ENCODE measurements around the gene C6orf47.

The C6orf47 gene

GRCh38 chr6:31687860-31688693, 27.5 kb upstream of the C6orf47 start:
- H3K36me3 ChIP-seq (ENCODE audit: insufficient read depth, low read length): peaks cover 4% of the 10 kb centered on the region; the same call in 1 of the 2 replicates
- H3K4me3 ChIP-seq (ENCODE audit: low read depth, low read length): no peak overlapping the region
- no peak overlapping the region for H2AFZ ChIP-seq (ENCODE audit: low read length, unreplicated experiment)
- no peaks in the 10 kb centered on the region for H3K4me1 ChIP-seq (ENCODE audit: control insufficient read depth, insufficient read depth, low read length, unreplicated experiment)
- H3K27me3 ChIP-seq (ENCODE audit: insufficient read depth, low read length): no peaks in the 10 kb centered on the region
- H3K79me2 ChIP-seq (ENCODE audit: control insufficient read depth, insufficient read depth, low read length, unreplicated experiment): no peaks in the 10 kb centered on the region
- no peak overlapping the region for H3K27ac ChIP-seq (ENCODE audit: low read depth, low read length)

GRCh38 chr6:31687321-31687720, 26.7 kb upstream of the C6orf47 start:
- Histone ChIP-seq H3K36me3 (ENCODE audit: insufficient read depth, low read length) (no peaks in the 10 kb centered on the region; the same call in 1 of the 2 replicates), H2AFZ (ENCODE audit: low read length, unreplicated experiment) (no peak overlapping the region), H3K27me3 (ENCODE audit: insufficient read depth, low read length) (no peaks in the 10 kb centered on the region), H3K4me3 (ENCODE audit: low read depth, low read length) (no peak overlapping the region), H3K27ac (ENCODE audit: low read depth, low read length) (no peak overlapping the region), H3K79me2 (ENCODE audit: control insufficient read depth, insufficient read depth, low read length, unreplicated experiment) (no peaks in the 10 kb centered on the region), H3K4me1 (ENCODE audit: control insufficient read depth, insufficient read depth, low read length, unreplicated experiment) (no peaks in the 10 kb centered on the region)

DNA sequence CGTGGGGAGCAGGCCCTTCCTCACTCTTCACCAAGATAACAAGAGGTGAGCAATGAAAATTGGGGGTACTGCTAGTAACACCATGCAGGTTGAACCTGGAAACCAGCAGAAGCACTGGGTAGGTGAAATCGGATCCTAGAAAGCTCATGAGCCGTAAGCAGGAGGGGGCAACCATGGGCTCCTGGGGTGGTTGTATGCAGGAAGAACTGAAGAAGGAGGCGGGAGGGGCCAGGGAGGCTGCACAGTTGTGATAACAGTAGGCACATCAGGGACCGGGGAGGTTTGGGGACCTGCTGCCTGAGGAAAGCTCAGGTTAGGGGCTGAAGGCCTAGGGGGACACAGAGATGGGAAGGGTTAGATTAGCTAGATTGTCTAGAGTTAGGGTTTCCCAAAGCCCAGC, 25.9 kb upstream of the C6orf47 start:
- Histone ChIP-seq H3K27me3 (ENCODE audit: insufficient read depth, low read length) (no peaks in the 10 kb centered on the region), H2AFZ (ENCODE audit: low read length, unreplicated experiment) (no peak overlapping the region), H3K4me1 (ENCODE audit: control insufficient read depth, insufficient read depth, low read length, unreplicated experiment) (peaks cover 1% of the 10 kb centered on the region), H3K79me2 (ENCODE audit: control insufficient read depth, insufficient read depth, low read length, unreplicated experiment) (no peaks in the 10 kb centered on the region), H3K27ac (ENCODE audit: low read depth, low read length) (no peak overlapping the region), H3K36me3 (ENCODE audit: insufficient read depth, low read length) (no peaks in the 10 kb centered on the region; the same call in 1 of the 2 replicates), H3K4me3 (ENCODE audit: low read depth, low read length) (no peak overlapping the region)

DNA sequence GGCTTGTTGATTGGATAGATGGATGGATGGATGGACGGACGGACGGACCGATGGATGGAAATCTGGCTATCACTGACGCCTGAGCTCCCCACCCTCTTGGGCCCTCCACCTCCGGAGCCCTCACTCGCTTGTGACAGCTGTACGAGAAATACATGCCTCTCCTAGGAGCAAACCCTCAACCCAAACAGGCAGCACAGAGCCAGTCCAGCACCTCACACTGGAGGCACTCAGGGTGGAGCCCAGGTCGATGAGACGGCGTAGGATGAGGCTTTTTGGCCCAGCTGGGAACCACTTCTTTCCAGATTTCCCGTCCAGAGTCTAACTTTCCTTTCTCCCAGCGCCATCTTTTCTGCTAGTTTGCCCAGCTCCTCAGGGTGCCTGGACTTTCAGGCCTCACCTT, 23.0 kb upstream of the C6orf47 start:
- Histone ChIP-seq H3K4me3 (ENCODE audit: low read depth, low read length) (no peak overlapping the region), H3K4me1 (ENCODE audit: control insufficient read depth, insufficient read depth, low read length, unreplicated experiment) (peaks cover 8% of the 10 kb centered on the region), H3K27ac (ENCODE audit: low read depth, low read length) (no peak overlapping the region), H3K79me2 (ENCODE audit: control insufficient read depth, insufficient read depth, low read length, unreplicated experiment) (no peaks in the 10 kb centered on the region), H3K36me3 (ENCODE audit: insufficient read depth, low read length) (no peaks in the 10 kb centered on the region; the same call in 1 of the 2 replicates), H3K27me3 (ENCODE audit: insufficient read depth, low read length) (no peaks in the 10 kb centered on the region), H2AFZ (ENCODE audit: low read length, unreplicated experiment) (no peak overlapping the region)

- no peaks in the 10 kb centered on the region for H3K36me3 ChIP-seq (ENCODE audit: insufficient read depth, low read length)
- H3K27me3 ChIP-seq (ENCODE audit: insufficient read depth, low read length): no peaks in the 10 kb centered on the region
- 0 out of 2 replicates have a peak overlapping the region, but pooled peaks have one; percentile 28 for H3K27ac ChIP-seq (ENCODE audit: low read depth, low read length)
- H3K4me1 ChIP-seq (ENCODE audit: control insufficient read depth, insufficient read depth, low read length, unreplicated experiment): peaks cover 8% of the 10 kb centered on the region
- H3K79me2 ChIP-seq (ENCODE audit: control insufficient read depth, insufficient read depth, low read length, unreplicated experiment): no peaks in the 10 kb centered on the region
- peak overlapping the region; percentile 81 for H3K4me3 ChIP-seq (ENCODE audit: low read depth, low read length)
- peak overlapping the region; percentile 81 for H2AFZ ChIP-seq (ENCODE audit: low read length, unreplicated experiment)
These were observed 20.6 kb upstream of the C6orf47 start for GRCh38 chr6:31681135-31681671.

DNA sequence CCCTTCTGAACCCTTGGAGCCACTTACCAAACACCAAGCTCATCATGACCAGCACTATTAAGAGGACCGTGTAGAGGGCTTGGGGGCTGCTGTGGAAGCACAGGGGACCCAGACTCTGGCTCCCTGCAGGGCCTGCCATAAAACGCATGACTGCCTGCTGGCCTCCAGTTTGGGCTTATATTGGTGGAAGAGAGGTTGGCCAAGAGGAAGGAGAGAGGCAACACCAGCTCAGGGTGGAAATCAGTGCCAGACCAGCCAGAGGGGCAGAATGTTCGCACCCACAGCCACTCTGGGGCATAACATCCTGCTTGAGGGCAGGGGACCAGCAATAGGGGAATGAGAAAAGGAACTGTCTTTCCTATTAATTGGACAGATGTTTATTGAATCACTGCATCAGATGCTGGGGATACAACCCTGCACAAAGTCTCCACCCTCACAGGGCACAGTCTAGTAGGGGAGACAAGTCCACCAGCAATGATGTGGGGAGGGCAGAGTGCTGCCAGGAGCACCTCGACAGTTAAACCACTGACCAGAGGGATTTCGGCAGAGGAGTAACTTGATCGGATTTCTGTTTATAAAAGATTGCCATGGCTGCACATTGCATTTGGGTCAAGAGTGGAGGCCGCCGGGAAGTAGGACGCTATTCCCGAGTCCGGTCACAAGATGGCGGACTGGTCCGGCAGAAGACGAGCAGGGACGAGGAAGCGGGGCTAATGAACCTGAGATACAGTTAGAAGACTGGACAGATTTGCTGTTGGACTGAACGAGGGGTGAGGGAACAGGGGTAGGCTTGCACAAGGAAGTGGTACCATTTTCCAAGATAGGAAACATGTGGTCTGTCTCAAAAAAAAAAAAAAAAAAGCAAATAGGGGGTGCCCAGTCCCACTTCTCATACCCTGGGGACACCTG, 19.9 kb upstream of the C6orf47 start, which contains the start of gene LY6G5C:
TSS of gene LY6G5C (minus strand) at position 842 of the 909 bp plus-strand sequence. CDS start at position 148, 694 bp downstream.
- Histone ChIP-seq H3K4me1 (ENCODE audit: control insufficient read depth, insufficient read depth, low read length, unreplicated experiment) (peaks cover 8% of the 10 kb centered on the region), H2AFZ (ENCODE audit: low read length, unreplicated experiment) (peak within 1 kb of the TSS; percentile 81)

GRCh38 chr6:31677955-31678354, 17.4 kb upstream of the C6orf47 start:
- H2AFZ ChIP-seq (ENCODE audit: low read length, unreplicated experiment): no peak overlapping the region
- H3K27me3 ChIP-seq (ENCODE audit: insufficient read depth, low read length): no peaks in the 10 kb centered on the region
- H3K4me3 ChIP-seq (ENCODE audit: low read depth, low read length): no peak overlapping the region
- peaks cover 8% of the 10 kb centered on the region for H3K4me1 ChIP-seq (ENCODE audit: control insufficient read depth, insufficient read depth, low read length, unreplicated experiment)
- H3K79me2 ChIP-seq (ENCODE audit: control insufficient read depth, insufficient read depth, low read length, unreplicated experiment): no peaks in the 10 kb centered on the region
- no peak overlapping the region for H3K27ac ChIP-seq (ENCODE audit: low read depth, low read length)
- H3K36me3 ChIP-seq (ENCODE audit: insufficient read depth, low read length): no peaks in the 10 kb centered on the region

More for the DNA sequence above, 19.9 kb upstream of the C6orf47 start, which contains the start of gene LY6G5C:
- 0 out of 2 replicates have a peak within 1 kb of the TSS, but pooled peaks have one; percentile 28 for H3K27ac ChIP-seq (ENCODE audit: low read depth, low read length)
- H3K4me3 ChIP-seq (ENCODE audit: low read depth, low read length): peak within 1 kb of the TSS; percentile 81
- no peaks in the 10 kb centered on the region for H3K27me3 ChIP-seq (ENCODE audit: insufficient read depth, low read length)
- no peaks in the 10 kb centered on the region for H3K79me2 ChIP-seq (ENCODE audit: control insufficient read depth, insufficient read depth, low read length, unreplicated experiment)
- H3K36me3 ChIP-seq (ENCODE audit: insufficient read depth, low read length): no peaks in the 10 kb centered on the region

DNA sequence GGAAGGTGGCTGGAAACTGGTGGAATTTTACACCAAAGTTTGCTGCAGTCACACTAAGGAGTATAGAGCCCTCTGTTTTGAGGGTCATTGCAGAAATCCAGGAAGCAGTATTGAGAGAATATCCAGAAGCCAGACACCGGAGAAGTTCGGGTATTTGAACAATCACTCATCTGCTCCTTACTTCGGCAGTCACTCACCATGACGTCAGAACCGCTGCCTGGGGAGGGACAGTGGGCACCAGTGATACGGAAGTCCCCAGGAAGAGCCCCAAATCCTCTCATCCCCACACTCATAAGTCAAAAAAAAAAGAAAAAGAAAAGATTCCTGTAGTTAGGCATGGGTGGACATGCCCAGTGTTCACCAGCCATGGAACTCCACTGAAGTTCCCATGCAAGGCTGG, 16.3 kb upstream of the C6orf47 start:
- Histone ChIP-seq H3K27me3 (ENCODE audit: insufficient read depth, low read length) (no peaks in the 10 kb centered on the region), H3K36me3 (ENCODE audit: insufficient read depth, low read length) (peaks cover 2% of the 10 kb centered on the region; the same call in 1 of the 2 replicates), H2AFZ (ENCODE audit: low read length, unreplicated experiment) (no peak overlapping the region), H3K4me3 (ENCODE audit: low read depth, low read length) (no peak overlapping the region), H3K79me2 (ENCODE audit: control insufficient read depth, insufficient read depth, low read length, unreplicated experiment) (no peaks in the 10 kb centered on the region), H3K27ac (ENCODE audit: low read depth, low read length) (no peak overlapping the region), H3K4me1 (ENCODE audit: control insufficient read depth, insufficient read depth, low read length, unreplicated experiment) (peaks cover 8% of the 10 kb centered on the region)

GRCh38 chr6:31676322-31676903, 15.8 kb upstream of the C6orf47 start:
- H3K27me3 ChIP-seq (ENCODE audit: insufficient read depth, low read length): no peaks in the 10 kb centered on the region
- peaks cover 5% of the 10 kb centered on the region; the same call in 1 of the 2 replicates for H3K36me3 ChIP-seq (ENCODE audit: insufficient read depth, low read length)
- no peak overlapping the region for H3K4me3 ChIP-seq (ENCODE audit: low read depth, low read length)
- no peaks in the 10 kb centered on the region for H3K79me2 ChIP-seq (ENCODE audit: control insufficient read depth, insufficient read depth, low read length, unreplicated experiment)
- H2AFZ ChIP-seq (ENCODE audit: low read length, unreplicated experiment): no peak overlapping the region
- peaks cover 6% of the 10 kb centered on the region for H3K4me1 ChIP-seq (ENCODE audit: control insufficient read depth, insufficient read depth, low read length, unreplicated experiment)
- H3K27ac ChIP-seq (ENCODE audit: low read depth, low read length): no peak overlapping the region

- H3K4me1 ChIP-seq (ENCODE audit: control insufficient read depth, insufficient read depth, low read length, unreplicated experiment): peaks cover 11% of the 10 kb centered on the region
- H2AFZ ChIP-seq (ENCODE audit: low read length, unreplicated experiment): no peak within 1 kb of the TSS
- H3K27ac ChIP-seq (ENCODE audit: low read depth, low read length): no peak within 1 kb of the TSS
- peaks cover 38% of the 10 kb centered on the region for H3K36me3 ChIP-seq (ENCODE audit: insufficient read depth, low read length)
- H3K27me3 ChIP-seq (ENCODE audit: insufficient read depth, low read length): no peaks in the 10 kb centered on the region
- H3K79me2 ChIP-seq (ENCODE audit: control insufficient read depth, insufficient read depth, low read length, unreplicated experiment): peaks cover 39% of the 10 kb centered on the region
- H3K4me3 ChIP-seq (ENCODE audit: low read depth, low read length): no peak within 1 kb of the TSS
These were observed 9.1 kb upstream of the C6orf47 start, which contains the start of gene LY6G5B for GRCh38 chr6:31669676-31670075. TSS of gene LY6G5B (plus strand) at chr6:31669976. CDS start at chr6:31670951, 975 bp downstream.
